Measurements from ENCODE around the gene SMAD5.

GRCh38 chr5:136186796-136187195 lies 54.2 kb downstream of the SMAD5 start:
- TF ChIP-seq USF2 (IDR thresholded peaks at IDR 0.05; ENCODE audit: low read depth, low read length) (no peak), POLR2A (IDR thresholded peaks at IDR 0.05; ENCODE audit: low read depth, low read length) (no peak), RFX5 (IDR thresholded peaks at IDR 0.05; ENCODE audit: low read depth, low read length) (no peak), CTCF (conservative IDR thresholded peaks at IDR 0.05; ENCODE audit: low read depth, low read length) (no peak), NFE2L2 (IDR thresholded peaks at IDR 0.05; ENCODE audit: low read depth, low read length) (no peak), BHLHE40 (IDR thresholded peaks at IDR 0.05; ENCODE audit: low read depth, low read length) (no peak), MAZ (IDR thresholded peaks at IDR 0.05; ENCODE audit: borderline replicate concordance, low read depth, low read length) (no peak), MAFK (IDR thresholded peaks at IDR 0.05; ENCODE audit: low read depth, low read length) (no peak), CEBPB (IDR thresholded peaks at IDR 0.05; ENCODE audit: low read depth, low read length) (no peak), FOS (IDR thresholded peaks at IDR 0.05; ENCODE audit: low read depth, low read length) (no peak), SMC3 (IDR thresholded peaks at IDR 0.05; ENCODE audit: low read depth, low read length) (no peak), ELK1 (IDR thresholded peaks at IDR 0.05; ENCODE audit: borderline replicate concordance, low read depth, low read length) (no peak)
